Dermis blood vessel endothelial cell (primary cell): ENCODE measurements around the gene ZNF445. TPM values are rescaled to one million over a fixed set of nuclear protein-coding genes. Genes with fewer than 3 reads are reported as not detected.
"Not testable (repeated sequence)": the region's sequence is repeated elsewhere in the genome, so short reads cannot be mapped to it uniquely, and the experiment has no call there.

Experiments used
- DNase-seq: peaks from one replicate; pipeline ENCODE4 v3.0.0; 2010
- total RNA-seq: library from RNA; depleted of rRNA; stranded (reverse); fragments of >200 nt; gene quantifications from 2 replicates; pipeline ENCODE4 v1.2.3, GENCODE V29; 2014

ZNF445 gene
- total RNA-seq, 1 donor from 2014 or later: 9.2 TPM

DNA sequence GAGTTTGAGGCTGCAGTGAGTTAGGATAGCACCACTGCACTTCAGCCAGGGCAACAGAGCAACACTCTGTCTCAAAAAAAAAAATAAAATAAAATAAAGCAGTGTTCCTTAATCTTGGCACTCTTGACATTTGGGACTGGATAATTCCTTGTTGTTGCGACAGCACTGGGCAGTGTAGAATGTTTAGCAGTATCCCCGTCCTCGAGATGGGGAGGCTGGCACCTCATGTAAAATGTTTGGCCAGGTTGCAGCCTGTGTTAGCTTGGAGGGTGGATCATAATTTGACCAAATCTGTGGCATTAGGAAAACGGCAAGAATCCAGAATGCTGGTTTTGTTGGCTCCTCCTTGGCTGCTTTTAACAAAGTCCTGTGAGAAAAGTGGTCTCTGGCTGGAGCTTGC, 47.0 kb downstream of the ZNF445 start:
- DNase-seq: no peak

GRCh38 chr3:44429459-44429858, 48.0 kb downstream of the ZNF445 start:
- DNase-seq: no peak

- no peak for DNase-seq
Observed at GRCh38 chr3:44428910-44429309, 48.6 kb downstream of the ZNF445 start.

DNA sequence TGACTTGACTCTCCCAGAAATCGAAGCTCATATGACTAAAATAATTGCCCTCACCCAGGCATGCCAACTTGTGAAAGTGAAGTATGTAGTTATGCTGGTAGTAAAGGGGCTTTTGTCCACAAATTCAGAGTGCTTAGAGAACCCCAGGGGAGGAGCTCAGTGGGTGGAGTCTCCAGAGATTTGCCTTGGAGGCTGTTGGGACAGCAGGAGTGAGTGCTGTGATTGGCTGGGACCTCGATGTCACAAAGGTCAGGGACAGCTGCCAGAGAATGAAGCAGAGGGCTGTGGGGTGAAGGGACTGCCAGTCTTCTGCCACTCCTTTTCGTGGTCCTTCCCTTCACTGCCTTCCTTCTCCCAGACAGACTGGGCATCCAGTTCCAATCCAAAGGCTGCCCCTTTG, 49.8 kb downstream of the ZNF445 start:
- no peak for DNase-seq

DNA sequence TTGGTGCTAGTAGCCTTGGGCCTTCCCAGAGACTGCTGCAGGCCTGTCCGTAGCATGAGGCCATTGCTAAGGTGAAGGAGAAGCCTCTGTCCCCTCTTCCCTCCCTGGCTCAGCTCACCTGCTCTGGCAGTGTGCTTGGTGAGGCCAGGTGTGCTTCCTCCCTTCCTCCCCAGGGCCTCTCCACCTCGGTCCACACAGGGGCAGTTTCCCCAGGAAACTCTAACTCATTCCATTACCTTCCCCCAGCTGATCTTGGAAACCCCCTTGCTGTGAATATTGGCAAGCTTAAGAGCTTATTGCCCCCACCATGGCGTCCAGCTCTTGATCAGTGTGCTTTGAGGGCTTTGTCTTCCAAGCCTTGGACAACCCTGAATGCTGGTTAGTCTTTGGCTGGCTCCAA, 52.7 kb downstream of the ZNF445 start:
- no peak for DNase-seq

DNA sequence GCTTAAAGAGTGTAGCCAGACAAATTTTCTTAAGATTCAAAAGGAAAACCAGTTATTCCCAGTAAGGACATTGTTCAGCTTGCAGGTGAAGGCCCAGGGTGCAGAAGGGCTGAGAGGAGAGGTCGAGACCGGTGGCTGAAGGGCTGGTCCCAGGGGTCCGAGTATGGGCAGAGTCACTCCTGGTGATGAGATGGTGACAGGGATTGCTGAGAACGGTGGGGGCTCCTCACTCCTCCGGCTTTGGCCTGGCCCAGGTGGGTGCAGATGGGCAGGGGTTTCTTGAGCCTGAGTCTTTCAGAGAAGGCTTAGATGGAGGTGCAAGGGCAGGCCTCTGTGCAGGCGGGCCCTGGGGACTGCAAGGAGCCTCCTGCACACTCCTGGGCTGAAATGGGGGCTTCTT, 56.2 kb downstream of the ZNF445 start:
- no peak for DNase-seq

- no peak for DNase-seq
Observed at GRCh38 chr3:44420676-44421075, 56.8 kb downstream of the ZNF445 start.

GRCh38 chr3:44419923-44420650, 57.4 kb downstream of the ZNF445 start:
- no peak for DNase-seq

GRCh38 chr3:44419116-44419922, 58.2 kb downstream of the ZNF445 start:
- DNase-seq: no peak

DNA sequence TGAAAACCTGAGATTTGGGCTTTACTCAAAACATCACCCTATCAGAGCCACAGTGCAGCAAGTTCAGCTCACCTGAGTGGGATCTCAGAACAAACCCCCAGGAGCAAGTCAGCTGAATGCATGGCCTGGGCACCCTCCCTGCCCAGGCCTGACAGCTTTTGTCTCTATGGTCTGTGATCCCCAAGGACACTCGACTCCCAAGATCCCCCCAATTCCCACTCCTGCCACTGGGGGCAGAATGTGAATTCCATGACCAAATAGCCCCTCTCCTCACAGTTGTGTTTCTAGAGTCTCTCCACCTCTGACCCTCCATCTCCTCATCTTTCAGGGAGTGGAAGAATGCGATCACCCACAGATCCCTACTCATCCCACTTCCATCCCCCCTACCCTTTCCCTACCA, 58.9 kb downstream of the ZNF445 start:
- DNase-seq: peak; percentile 12

GRCh38 chr3:44418118-44418517, 59.4 kb downstream of the ZNF445 start:
- DNase-seq: not testable (repeated sequence)

DNA sequence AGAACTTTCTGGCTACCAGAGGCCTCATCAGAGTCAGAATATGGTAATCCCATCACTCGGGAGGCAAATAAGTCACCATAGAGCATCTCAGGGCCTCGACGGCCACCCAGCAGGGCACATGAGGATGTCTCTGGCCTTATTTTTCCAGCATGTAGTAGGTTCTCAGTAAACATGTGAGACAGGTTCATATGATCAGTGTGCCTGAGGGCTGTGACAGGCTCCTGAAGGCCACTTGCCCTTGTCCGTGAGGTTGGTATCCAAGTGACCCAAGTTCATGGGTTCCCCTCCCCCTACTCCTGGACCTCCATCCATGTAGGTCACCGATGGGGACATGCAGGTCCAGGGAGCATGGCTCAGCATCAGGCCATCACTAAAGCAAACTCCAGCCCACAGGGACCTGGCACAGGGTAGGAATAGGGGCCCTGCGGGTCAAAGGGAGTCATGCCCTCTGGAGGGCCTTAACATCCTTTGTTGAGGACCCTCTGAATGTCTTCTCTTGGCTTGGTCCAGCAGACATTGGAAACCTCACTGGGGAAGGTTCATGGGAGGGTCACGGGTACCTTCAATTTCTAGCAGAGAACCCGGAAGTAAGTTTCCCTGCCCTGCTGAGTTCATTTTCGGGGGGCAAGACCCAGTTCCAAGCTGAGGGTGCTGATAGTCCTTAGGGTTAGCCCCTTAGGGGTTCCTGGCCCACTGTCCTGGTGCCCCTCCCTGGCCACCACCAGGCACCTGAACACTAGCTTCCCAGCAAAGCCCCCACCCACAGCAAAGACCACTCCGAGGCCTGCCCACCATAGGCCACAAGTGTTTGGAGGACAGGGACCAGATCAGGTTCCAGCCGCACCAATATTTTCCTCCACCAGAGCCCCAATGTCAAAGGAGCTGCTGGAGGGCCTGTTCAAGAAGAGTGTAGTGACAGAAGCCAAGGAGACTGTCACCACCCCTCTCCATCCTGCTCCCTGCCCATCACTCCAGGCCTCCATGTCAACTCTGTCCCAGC, 61.1 kb downstream of the ZNF445 start:
- DNase-seq: no peak

DNA sequence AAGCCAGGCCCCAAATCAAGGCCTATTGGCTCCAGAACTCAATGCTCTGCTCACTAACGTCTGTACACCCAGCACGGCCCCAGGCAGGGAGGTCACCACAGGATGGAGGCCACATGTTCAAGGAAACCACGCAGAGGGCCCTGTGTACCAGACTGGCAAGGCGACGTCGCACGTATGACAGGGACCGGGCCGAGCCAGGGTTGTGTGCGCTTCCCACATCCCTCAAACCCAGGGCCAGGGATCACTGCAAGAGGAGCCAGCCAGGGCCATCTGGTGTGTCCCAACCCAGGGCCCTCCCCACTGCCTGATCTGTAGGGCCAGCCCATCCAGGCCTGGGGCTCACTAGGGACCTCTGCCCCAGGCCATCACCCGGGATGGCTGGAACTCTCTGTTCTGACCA, 62.0 kb downstream of the ZNF445 start:
- DNase-seq: no peak

GRCh38 chr3:44414517-44415090, 62.9 kb downstream of the ZNF445 start:
- DNase-seq: no peak

DNA sequence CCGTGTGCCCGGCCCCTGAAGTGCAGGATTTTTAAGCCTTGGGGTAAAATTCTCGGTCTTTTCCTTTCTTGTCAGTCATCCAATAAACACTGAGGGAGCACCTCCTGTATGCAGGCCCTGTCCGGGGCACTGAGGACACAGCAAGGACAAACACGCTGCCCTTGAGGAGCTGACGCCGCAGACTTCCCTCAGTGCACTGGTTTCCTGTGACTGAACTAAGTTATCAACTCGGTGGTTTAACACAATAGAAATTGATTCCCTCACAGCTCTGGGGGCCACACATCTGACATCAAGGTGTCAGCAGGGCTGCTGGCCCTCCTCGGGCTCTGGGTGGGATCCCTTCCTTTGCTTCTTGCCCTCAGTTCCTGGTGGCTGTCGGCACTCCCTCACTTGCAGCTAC, 65.1 kb downstream of the ZNF445 start:
- DNase-seq: no peak

DNA sequence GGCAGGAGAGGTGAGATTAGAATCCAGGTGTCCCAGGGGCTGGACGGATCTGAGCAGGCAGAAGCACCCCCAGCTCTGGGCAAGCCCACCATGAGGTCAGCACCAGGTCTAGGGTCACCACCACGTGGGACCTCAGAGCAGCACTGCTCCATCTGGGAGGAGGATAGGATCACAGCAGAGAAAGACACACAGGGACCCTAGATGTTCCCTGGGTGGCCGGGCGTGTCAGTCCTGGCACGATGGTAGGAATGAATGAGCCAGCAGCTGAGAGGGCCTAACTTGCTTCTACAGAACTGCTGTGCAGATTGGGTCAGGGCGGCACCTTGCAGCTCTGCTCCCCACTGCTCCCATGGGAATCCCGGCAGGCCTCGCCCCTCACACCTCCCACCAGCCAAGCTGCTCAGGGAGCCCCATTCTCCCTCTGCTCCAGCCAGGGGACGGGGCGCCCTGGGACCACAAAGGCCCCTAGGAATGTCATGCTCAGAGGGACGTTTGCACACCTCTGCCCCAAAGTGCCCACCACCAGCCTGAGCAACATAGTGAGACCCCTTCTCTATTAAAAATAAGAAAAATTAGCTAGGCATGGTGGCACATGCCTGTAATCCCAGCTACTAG, 66.3 kb downstream of the ZNF445 start:
- no peak for DNase-seq

DNA sequence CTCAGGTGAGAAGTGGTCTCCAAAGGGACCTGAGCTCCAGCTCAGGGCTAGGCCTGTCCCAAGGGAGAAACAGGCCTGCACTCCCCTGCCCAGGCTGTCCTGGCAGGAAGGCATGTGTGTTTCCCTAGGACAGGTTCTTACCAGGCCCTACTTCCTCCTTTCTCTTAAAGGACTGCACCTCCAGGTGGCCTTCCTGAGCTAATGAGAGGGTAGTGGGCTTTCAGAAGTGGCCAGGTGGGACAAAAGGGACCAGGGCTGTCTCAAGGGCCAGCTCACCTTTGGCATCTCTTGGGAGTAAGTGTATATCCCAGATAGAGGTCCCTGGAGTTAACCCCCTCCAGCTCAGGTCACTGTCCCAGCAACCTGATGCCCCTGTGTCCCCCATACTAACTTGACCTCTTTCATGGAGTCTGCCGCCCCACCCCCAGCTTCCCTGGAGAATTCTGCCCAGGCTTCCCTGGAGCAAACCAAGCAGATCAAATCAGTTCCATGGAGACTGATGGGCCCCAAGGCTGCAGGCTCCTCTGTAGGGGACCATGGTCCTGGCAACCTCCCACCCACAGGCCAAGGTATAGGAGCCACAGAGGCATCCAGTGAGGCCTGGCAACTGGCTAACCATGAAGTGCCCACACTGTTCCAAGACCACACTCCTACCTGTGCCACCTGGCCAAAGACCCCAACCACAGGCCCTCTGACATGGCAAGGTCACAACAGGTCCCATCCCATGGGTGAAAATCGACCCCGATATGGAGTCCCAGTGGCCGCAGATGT, 67.6 kb downstream of the ZNF445 start:
- no peak for DNase-seq

GRCh38 chr3:44402548-44402947, 74.9 kb downstream of the ZNF445 start:
- no peak for DNase-seq

DNA sequence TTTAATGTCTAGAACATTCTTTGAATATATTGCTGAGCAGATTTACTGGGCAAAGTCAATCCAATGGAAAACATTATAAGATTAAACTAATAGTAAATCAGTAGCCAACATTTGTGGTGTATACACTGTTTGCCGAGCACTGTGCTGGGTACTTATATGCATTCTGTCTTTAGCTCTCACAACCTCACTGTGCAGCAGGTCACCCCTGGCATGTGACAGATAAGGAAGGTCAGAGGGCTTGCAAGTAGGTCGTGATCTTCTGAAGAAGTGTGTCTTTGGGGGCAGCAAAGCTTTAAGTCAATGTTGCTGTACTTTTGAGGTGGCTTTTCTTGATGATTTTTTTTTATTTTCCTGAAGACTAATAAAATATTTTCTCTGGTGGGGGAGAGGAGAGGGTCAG, 76.7 kb downstream of the ZNF445 start:
- DNase-seq: no peak

DNA sequence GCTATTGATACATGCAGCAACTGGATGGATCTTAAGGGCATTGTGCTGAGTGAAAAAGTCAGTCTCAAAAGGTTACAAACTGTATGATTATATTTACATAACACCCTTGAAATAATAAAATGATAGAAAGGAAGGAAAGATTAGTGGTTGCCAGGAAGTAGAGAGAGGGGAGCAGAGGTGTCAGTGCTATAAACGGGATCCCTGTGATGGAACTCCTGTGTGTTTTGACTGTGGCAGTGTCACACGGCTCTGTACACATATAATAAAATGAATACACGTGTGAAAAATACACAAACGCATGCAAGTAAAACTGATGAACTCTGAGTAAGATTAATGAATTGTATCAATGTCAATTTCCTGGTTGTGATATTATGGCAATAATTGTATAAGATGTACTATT, 78.6 kb downstream of the ZNF445 start:
- no peak for DNase-seq

GRCh38 chr3:44398271-44398670, 79.2 kb downstream of the ZNF445 start:
- DNase-seq: not testable (repeated sequence)
